ENCODE results near the gene PLEKHA6. TPM values are rescaled to one million over a fixed set of nuclear protein-coding genes. Genes with fewer than 3 reads are reported as not detected.

PLEKHA6 gene
- total and polyA plus RNA-seq, 2 of the 8 experiments (the other 6 are each of a cell fraction or from before 2014, with no cell fraction given): 4.8 to 20.2 TPM

DNA sequence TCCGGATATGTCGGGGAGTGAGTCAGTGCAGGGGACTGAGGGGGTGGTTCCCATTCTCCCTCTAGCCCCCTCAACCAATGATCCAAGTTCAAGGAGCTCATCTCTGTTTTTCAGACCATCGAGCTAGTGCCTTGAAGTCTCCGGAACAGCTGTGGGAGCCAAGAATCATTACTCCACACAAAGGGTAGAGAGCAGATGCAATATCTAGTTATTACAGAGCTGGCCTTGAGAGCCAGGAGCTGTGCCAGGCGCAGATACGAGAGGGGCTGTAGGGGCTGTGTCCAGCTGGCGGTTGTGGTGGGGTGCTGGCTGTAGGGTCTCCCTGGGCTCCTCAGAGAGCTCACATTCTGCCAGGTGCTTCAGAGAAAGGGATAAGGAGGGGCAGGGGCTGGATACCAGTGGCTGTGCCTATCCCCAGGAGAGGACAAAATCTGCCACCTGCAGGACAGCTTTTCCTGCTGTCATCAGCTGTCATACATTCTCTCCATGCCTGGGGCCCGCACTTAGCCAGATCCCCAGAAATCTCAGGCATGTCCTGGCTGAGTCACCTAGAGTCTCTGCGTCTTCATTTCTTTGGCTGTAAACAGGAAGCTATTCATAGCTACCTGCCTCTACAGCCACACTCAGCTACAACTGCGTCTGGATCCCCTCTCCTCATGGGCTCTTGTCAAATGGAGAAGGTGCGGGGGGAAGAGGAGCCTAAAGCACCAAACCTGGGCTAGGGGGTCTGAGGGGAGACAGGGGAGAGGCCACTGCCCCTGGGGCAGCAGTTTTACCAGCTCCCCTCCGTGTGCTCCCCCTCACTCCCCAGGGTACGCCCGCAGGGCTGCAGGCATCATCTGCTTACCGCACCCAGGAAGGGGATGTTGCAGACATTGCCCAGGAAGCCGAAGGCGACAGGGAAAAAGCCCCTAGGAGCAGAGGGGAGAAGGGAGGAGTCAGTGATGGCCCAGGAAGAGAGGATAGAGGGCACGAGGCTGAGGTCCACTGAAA, 161.1 kb downstream of the PLEKHA6 start:
- no peak overlapping the region for H2BK15ac ChIP-seq (ENCODE audit: low read length)
- TF ChIP-seq SP4 (IDR thresholded peaks at IDR 0.05; ENCODE audit: low read length) (no peak), JUND (IDR thresholded peaks at IDR 0.05; ENCODE audit: low read length) (0 out of 2 replicates have a peak, but pooled peaks have one; percentile 4), SIN3A (conservative IDR thresholded peaks at IDR 0.05 in 1 of 2, IDR thresholded peaks at IDR 0.05 in 1 of 2; ENCODE audit: low read depth in 1 of 2, low read length in 2 of 2) (0 out of 4 replicates have a peak, but pooled peaks of 1 of the 2 experiments have one; percentile 34), RAD21 (IDR thresholded peaks at IDR 0.05 in 1 of 2, conservative IDR thresholded peaks at IDR 0.05 in 1 of 2; ENCODE audit: low read depth in 2 of 2, low read length in 2 of 2) (peak; percentile 16 to 29; a peak in 2 of 4 replicates)
- TF ChIP-seq, protein P1, sequence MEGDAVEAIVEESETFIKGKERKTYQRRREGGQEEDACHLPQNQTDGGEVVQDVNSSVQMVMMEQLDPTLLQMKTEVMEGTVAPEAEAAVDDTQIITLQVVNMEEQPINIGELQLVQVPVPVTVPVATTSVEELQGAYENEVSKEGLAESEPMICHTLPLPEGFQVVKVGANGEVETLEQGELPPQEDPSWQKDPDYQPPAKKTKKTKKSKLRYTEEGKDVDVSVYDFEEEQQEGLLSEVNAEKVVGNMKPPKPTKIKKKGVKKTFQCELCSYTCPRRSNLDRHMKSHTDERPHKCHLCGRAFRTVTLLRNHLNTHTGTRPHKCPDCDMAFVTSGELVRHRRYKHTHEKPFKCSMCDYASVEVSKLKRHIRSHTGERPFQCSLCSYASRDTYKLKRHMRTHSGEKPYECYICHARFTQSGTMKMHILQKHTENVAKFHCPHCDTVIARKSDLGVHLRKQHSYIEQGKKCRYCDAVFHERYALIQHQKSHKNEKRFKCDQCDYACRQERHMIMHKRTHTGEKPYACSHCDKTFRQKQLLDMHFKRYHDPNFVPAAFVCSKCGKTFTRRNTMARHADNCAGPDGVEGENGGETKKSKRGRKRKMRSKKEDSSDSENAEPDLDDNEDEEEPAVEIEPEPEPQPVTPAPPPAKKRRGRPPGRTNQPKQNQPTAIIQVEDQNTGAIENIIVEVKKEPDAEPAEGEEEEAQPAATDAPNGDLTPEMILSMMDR (IDR thresholded peaks at IDR 0.05; ENCODE audit: control extremely low read depth in 1 of 3, insufficient read depth in 1 of 3, low read depth in 1 of 3, low read length in 3 of 3): peak in 1 of 3 experiments; percentile 4; a peak in 2 of 4 replicates
- no peak overlapping the region for H3K56ac ChIP-seq (replicated peaks; ENCODE audit: insufficient read length, low read depth, low read length)
- H3K4me1 ChIP-seq (replicated peaks in 1 of 4; ENCODE audit: control insufficient read depth in 3 of 4, insufficient read depth in 4 of 4, low read length in 3 of 4): peaks cover 0 to 5% (median 0%) of the 10 kb centered on the region in 4 experiments; a peak in 3 of 7 replicates
- no peaks in the 10 kb centered on the region; a peak in 1 of 8 replicates for H3K36me3 ChIP-seq (ENCODE audit: control insufficient read depth in 2 of 4, insufficient read depth in 4 of 4, low read length in 3 of 4)
- CTCF ChIA-PET (ENCODE audit: partially characterized antibody): interaction anchor here (0.5 to 12.6 kb wide), 24 partner anchors 8 to 339 kb away, joined by 3 to 360 read pairs (median 4); partner anchors contain the start of genes ETNK2, GOLT1A, PLEKHA6 and REN
- H3K14ac ChIP-seq (ENCODE audit: insufficient read length): no peak overlapping the region
- no peak overlapping the region for H2AFZ ChIP-seq (ENCODE audit: low read length)
- no peak overlapping the region for H3K23ac ChIP-seq (ENCODE audit: insufficient read length)
- 83% methylated on average over 18 of the region's 18 CpGs; no CpG with 5 or more reads in 1 of the 2 experiments for whole genome bisulfite sequencing, 2 experiments (ENCODE audit: extremely low coverage in 1 of 2, insufficient coverage in 1 of 2, insufficient read length in 1 of 2, insufficient replicate concordance in 2 of 2, low coverage in 1 of 2, low lambda C conversion rate in 2 of 2, missing lambda C conversion rate in 1 of 2)
- H3K79me1 ChIP-seq (ENCODE audit: low read depth, low read length): peaks cover 5% of the 10 kb centered on the region
- no peak overlapping the region for H2BK5ac ChIP-seq (ENCODE audit: low read depth, low read length)
- H3K23me2 ChIP-seq (ENCODE audit: low read depth, low read length): peaks cover 7% of the 10 kb centered on the region
- DNase-seq (ENCODE audit: low read depth in 1 of 2, low spot score in 2 of 2): peak in 1 of 2 experiments; percentile 29
- no peak overlapping the region for H3K9ac ChIP-seq (replicated peaks in 1 of 4; ENCODE audit: extremely low read depth in 1 of 4, low read depth in 3 of 4, low read length in 3 of 4)
- no peak overlapping the region; the same call in 1 of the 2 replicates for H2AK5ac ChIP-seq (ENCODE audit: low read depth, low read length)
- no peak overlapping the region for H3K4me3 ChIP-seq (ENCODE audit: extremely low read depth in 1 of 4, insufficient read depth in 2 of 4, low read depth in 3 of 4, low read length in 4 of 4)
- H4K8ac ChIP-seq (ENCODE audit: extremely low read depth, insufficient read depth, low read length): no peak overlapping the region
- no peak overlapping the region; the same call in 1 of the 2 replicates for H3K27ac ChIP-seq (ENCODE audit: low read depth, low read length)
- H4K91ac ChIP-seq (replicated peaks; ENCODE audit: insufficient read length, low read length): no peak overlapping the region
- H3K4me2 ChIP-seq (ENCODE audit: insufficient read depth in 1 of 2, low read depth in 2 of 2, low read length in 2 of 2): no peak overlapping the region
- H4K20me1 ChIP-seq (replicated peaks in 1 of 2; ENCODE audit: control insufficient read depth in 1 of 2, insufficient read depth in 2 of 2, low read length in 2 of 2): peaks cover 0 to 6% of the 10 kb centered on the region in 2 experiments
- H3K27me3 ChIP-seq (replicated peaks in 1 of 4; ENCODE audit: control insufficient read depth in 3 of 4, extremely low read depth in 1 of 4, insufficient read depth in 3 of 4, low read length in 3 of 4): no peaks in the 10 kb centered on the region
- POLR2A ChIA-PET (ENCODE audit: partially characterized antibody): interaction anchor here (1.0 to 3.2 kb wide), 3 partner anchors 8 to 63 kb away, joined by 3 to 11 read pairs (median 10); no protein-coding TSS in a partner anchor
- peak overlapping the region; percentile 69; the same call in 1 of the 2 replicates for H2BK12ac ChIP-seq (ENCODE audit: low read depth, low read length)
- H3K18ac ChIP-seq (ENCODE audit: extremely low read depth, low read length): no peak overlapping the region
- no peak for FAIRE-seq
- no peak overlapping the region for H2BK20ac ChIP-seq (ENCODE audit: low read length)
- H3K4ac ChIP-seq (replicated peaks; ENCODE audit: insufficient read length, low read depth, low read length): no peak overlapping the region
- no peaks in the 10 kb centered on the region for H3K79me2 ChIP-seq (ENCODE audit: control insufficient read depth in 1 of 2, insufficient read depth in 2 of 2, low read length in 2 of 2)
- no peaks in the 10 kb centered on the region for H3K9me3 ChIP-seq (ENCODE audit: insufficient read depth in 2 of 2, low read depth in 1 of 2, low read length in 1 of 2)
- H4K5ac ChIP-seq (ENCODE audit: insufficient read length, low read depth, low read length): no peak overlapping the region
- no peak overlapping the region for H2BK120ac ChIP-seq (replicated peaks; ENCODE audit: low read depth, low read length)
